IMR-90 (cell line): ENCODE measurements around the gene RAN. TPM values are rescaled to one million over a fixed set of nuclear protein-coding genes. Genes with fewer than 3 reads are reported as not detected.

Experiments
- ATAC-seq: fragments of 200-7000 bp; cut with Tn5 transposase; 2 replicates; pipeline ENCODE4 v1.9.1; 2020; ENCODE audit warnings: low read depth, mild to moderate bottlenecking, moderate library complexity
- BruUV-seq: library from RNA; stranded (reverse); fragments of 400-500 nt; replicated peaks from 2 replicates; lab custom pipeline; 2021; lab: Mats Ljungman, UMichigan
- CTCF ChIA-PET: fragments of 300-600 bp; formaldehyde crosslinking; extraction: SDS; loops from one replicate; lab custom pipeline; 2021; ENCODE audit warnings: antibody characterized with exemption; lab: Yijun Ruan, JAX
- POLR2A ChIA-PET: fragments of 300-600 bp; sonication (Branson Sonifier 250); formaldehyde crosslinking; loops from one replicate; lab custom pipeline; 2022; ENCODE audit warnings: antibody characterized with exemption; ENCODE audit not compliant: unreplicated experiment; lab: Charles Lee
- DNase-seq: peaks from one replicate; pipeline ENCODE4 v3.0.0; 2013
- H2AFZ ChIP-seq: replicated peaks from 2 replicates; pipeline ENCODE3; 2013; ENCODE audit warnings: low read length, mild to moderate bottlenecking; ENCODE audit not compliant: poor library complexity
- H2AK5ac ChIP-seq: 2 replicates; pipeline ENCODE4 v1.6.1; 2013; ENCODE audit warnings: low read depth, low read length, inconsistent platforms
- H2AK9ac ChIP-seq: replicated peaks from 2 replicates; pipeline ENCODE3; 2013; ENCODE audit warnings: mild to moderate bottlenecking, low read depth, low read length, moderate library complexity; ENCODE audit not compliant: poor library complexity
- H2BK120ac ChIP-seq: 2 replicates; pipeline ENCODE4 v1.6.1; 2013; ENCODE audit warnings: low read depth, low read length, inconsistent platforms
- H2BK15ac ChIP-seq: 3 replicates; pipeline ENCODE4 v1.6.1; 2013; ENCODE audit warnings: low read depth, low read length, inconsistent platforms
- H2BK20ac ChIP-seq: 2 replicates; pipeline ENCODE4 v1.6.1; 2013; ENCODE audit warnings: low read depth, mild to moderate bottlenecking, inconsistent platforms, low read length, moderate library complexity
- H2BK5ac ChIP-seq: 2 replicates; pipeline ENCODE4 v1.6.1; 2013; ENCODE audit warnings: mild to moderate bottlenecking, low read depth, low read length, inconsistent platforms; ENCODE audit not compliant: poor library complexity, severe bottlenecking
- H3K14ac ChIP-seq: replicated peaks from 2 replicates; pipeline ENCODE4 v1.6.1; 2013; ENCODE audit warnings: low read depth, low read length, inconsistent platforms
- H3K18ac ChIP-seq: 2 replicates; pipeline ENCODE4 v1.6.1; 2013; ENCODE audit warnings: low read depth, low read length, control low read depth
- H3K23ac ChIP-seq: 2 replicates; pipeline ENCODE4 v1.6.1; 2013; ENCODE audit warnings: low read depth, low read length, inconsistent platforms
- H3K27ac ChIP-seq: 2 replicates; pipeline ENCODE4 v1.5.1; 2013; ENCODE audit warnings: mild to moderate bottlenecking, control low read depth, low read length; ENCODE audit not compliant: insufficient read depth
- H3K27me3 ChIP-seq: 2 replicates; pipeline ENCODE4 v1.6.1; 2013; ENCODE audit warnings: low read length; ENCODE audit not compliant: control insufficient read depth, insufficient read depth
- H3K36me3 ChIP-seq: 2 replicates; pipeline ENCODE4 v1.6.1; 2013; ENCODE audit warnings: low read length, mixed read lengths; ENCODE audit not compliant: control insufficient read depth, insufficient read depth
- H3K4ac ChIP-seq: 2 replicates; pipeline ENCODE4 v1.6.1; 2013; ENCODE audit warnings: low read depth, low read length, inconsistent platforms
- H3K4me1 ChIP-seq: 2 replicates; pipeline ENCODE4 v1.6.1; 2013; ENCODE audit warnings: low read length, mixed read lengths; ENCODE audit not compliant: control insufficient read depth, insufficient read depth
- H3K4me2 ChIP-seq: 2 replicates; pipeline ENCODE4 v1.6.1; 2013; ENCODE audit warnings: low read depth, mild to moderate bottlenecking, control low read depth, low read length, moderate library complexity
- H3K4me3 ChIP-seq: 2 replicates; pipeline ENCODE4 v1.5.1; 2013; ENCODE audit warnings: low read depth, mild to moderate bottlenecking, control low read depth, low read length, moderate library complexity; ENCODE audit not compliant: insufficient read depth
- H3K56ac ChIP-seq: 2 replicates; pipeline ENCODE4 v1.6.1; 2013; ENCODE audit warnings: low read length, inconsistent platforms; ENCODE audit not compliant: insufficient read depth; ENCODE audit errors: extremely low read depth
- H3K79me1 ChIP-seq, 2 experiments: 2 replicates each; pipeline ENCODE4 v1.6.1; 2013; ENCODE audit warnings: low read length in 2 of 2, inconsistent platforms in 1 of 2, low read depth in 1 of 2
- H3K9ac ChIP-seq: 2 replicates; pipeline ENCODE4 v1.6.1; 2013; ENCODE audit warnings: low read depth, low read length, control low read depth
- H3K9me1 ChIP-seq: 2 replicates; pipeline ENCODE4 v1.6.1; 2013; ENCODE audit warnings: low read length, inconsistent platforms; ENCODE audit not compliant: insufficient read depth
- H3K9me3 ChIP-seq: 2 replicates; pipeline ENCODE4 v1.6.1; 2013; ENCODE audit warnings: low read length; ENCODE audit not compliant: control insufficient read depth, insufficient read depth
- H4K20me1 ChIP-seq: 2 replicates; pipeline ENCODE4 v1.6.1; 2013; ENCODE audit warnings: low read length, inconsistent platforms; ENCODE audit not compliant: insufficient read depth
- H4K5ac ChIP-seq: 2 replicates; pipeline ENCODE4 v1.6.1; 2013; ENCODE audit warnings: mild to moderate bottlenecking, low read depth, low read length, control low read depth
- H4K8ac ChIP-seq, 2 experiments: 2 replicates each; pipeline ENCODE4 v1.6.1; 2013; ENCODE audit warnings: low read depth in 2 of 2, low read length in 2 of 2, control low read depth in 1 of 2, inconsistent platforms in 1 of 2
- H4K91ac ChIP-seq: 2 replicates; pipeline ENCODE4 v1.6.1; 2013; ENCODE audit warnings: low read depth, low read length, inconsistent platforms; ENCODE audit not compliant: insufficient read depth
- BHLHE40 ChIP-seq: fragments of 150-350 bp; IDR thresholded peaks from 2 replicates; pipeline ENCODE4 v1.6.1; 2016; ENCODE audit warnings: mild to moderate bottlenecking, low read depth, low read length
- FOS ChIP-seq: fragments of 150-350 bp; IDR thresholded peaks from 2 replicates; pipeline ENCODE4 v1.6.1; 2016; ENCODE audit warnings: low read depth, low read length
- dilution Hi-C: fragments of 300-500 bp; cut with HindIII; formaldehyde crosslinking; loops from one replicate; pipeline ENCODE4 v1.14.3; 2018; ENCODE audit warnings: low sequenced_read_pairs; ENCODE audit not compliant: unreplicated experiment
- in situ Hi-C: fragments of 300-500 bp; cut with MboI; formaldehyde crosslinking; loops from 3 replicates; pipeline ENCODE4 v1.14.3; 2019; ENCODE audit warnings: low sequenced_read_pairs, inconsistent platforms, mixed read lengths
- intact Hi-C: fragments of 100-400 bp; cut with micrococcal nuclease; formaldehyde crosslinking; loops from 2 replicates; pipeline ENCODE4 v1.10.0; 2022
- polyA plus RNA-seq, 3 experiments: library from polyadenylated mRNA; depleted of rRNA; stranded (reverse); fragments of >200 nt; gene quantifications; 2 replicates each; pipeline ENCODE4 v1.2.3, GENCODE V29; 2012; ENCODE audit warnings: low replicate concordance in 1 of 3
- total RNA-seq: library from RNA; depleted of rRNA; stranded (reverse); fragments of >200 nt; gene quantifications from 2 replicates; pipeline ENCODE4 v1.2.3, GENCODE V29; 2012

RAN gene
- total and polyA plus RNA-seq, 2 of the 4 experiments (the other 2 are of a cell fraction) = 910 to 984 TPM

DNA sequence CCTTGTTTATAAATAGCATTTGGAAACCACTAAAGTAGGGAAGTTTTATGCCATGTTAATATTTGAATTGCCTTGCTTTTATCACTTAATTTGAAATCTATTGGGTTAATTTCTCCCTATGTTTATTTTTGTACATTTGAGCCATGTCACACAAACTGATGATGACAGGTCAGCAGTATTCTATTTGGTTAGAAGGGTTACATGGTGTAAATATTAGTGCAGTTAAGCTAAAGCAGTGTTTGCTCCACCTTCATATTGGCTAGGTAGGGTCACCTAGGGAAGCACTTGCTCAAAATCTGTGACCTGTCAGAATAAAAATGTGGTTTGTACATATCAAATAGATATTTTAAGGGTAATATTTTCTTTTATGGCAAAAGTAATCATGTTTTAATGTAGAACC is 4.4 kb downstream of the RAN start:
- no peaks in the 10 kb centered on the region for H3K27me3 ChIP-seq
- no peak overlapping the region for H2BK5ac ChIP-seq
- H3K4ac ChIP-seq = no peak overlapping the region
- H2BK15ac ChIP-seq = no peak overlapping the region
- H3K36me3 ChIP-seq = peaks cover 22% of the 10 kb centered on the region
- no peak overlapping the region for H2AK5ac ChIP-seq
- dilution Hi-C loops = no loop called here
- no peak for ATAC-seq
- no TSS peak for BruUV-seq
- no peak overlapping the region for H2BK20ac ChIP-seq
- intact Hi-C loops = no loop called here
- H3K4me1 ChIP-seq = no peaks in the 10 kb centered on the region
- H3K9ac ChIP-seq = no peak overlapping the region
- no peak overlapping the region for H3K14ac ChIP-seq
- H3K27ac ChIP-seq = no peak overlapping the region
- no peak overlapping the region for H3K23ac ChIP-seq
- no peak overlapping the region for H2AK9ac ChIP-seq
- no peak overlapping the region for H2AFZ ChIP-seq
- H3K56ac ChIP-seq = no peak overlapping the region
- H3K4me2 ChIP-seq = no peak overlapping the region
- in situ Hi-C loops = no loop called here
- TF ChIP-seq BHLHE40 = no peak
- no peak for TF ChIP-seq FOS
- ChIA-PET CTCF (no interaction called here), POLR2A (no interaction called here)
- no peaks in the 10 kb centered on the region for H3K9me3 ChIP-seq
- no peak for DNase-seq
- H4K8ac ChIP-seq = no peak overlapping the region
- H3K4me3 ChIP-seq = no peak overlapping the region
- H3K18ac ChIP-seq = no peak overlapping the region
- peaks cover 11 to 32% of the 10 kb centered on the region in 2 experiments; a peak in 2 of 4 replicates for H3K79me1 ChIP-seq
- peaks cover 6% of the 10 kb centered on the region; the same call in 1 of the 2 replicates for H3K9me1 ChIP-seq
- peaks cover 27% of the 10 kb centered on the region for H4K20me1 ChIP-seq
- no peak overlapping the region for H4K91ac ChIP-seq
- H4K5ac ChIP-seq = no peak overlapping the region
- no peak overlapping the region for H2BK120ac ChIP-seq
